Muscle layer of duodenum (tissue), 2 donors: ENCODE measurements around the gene OR9A4.
"Not testable (repeated sequence)": the region's sequence is repeated elsewhere in the genome, so short reads cannot be mapped to it uniquely, and the experiment has no call there.

Experiments used
- H3K27ac ChIP-seq: one replicate; pipeline ENCODE4 v1.7.0; 2013; ENCODE audit warnings: mild to moderate bottlenecking, low read length
- H3K27me3 ChIP-seq: one replicate; pipeline ENCODE4 v1.7.0; 2013; ENCODE audit warnings: low read depth, mild to moderate bottlenecking, control low read depth, low read length
- H3K36me3 ChIP-seq, 2 donors: one replicate each; pipeline ENCODE4 v1.7.0; 2013; ENCODE audit warnings: low read length in 2 of 2, control low read depth in 1 of 2, mild to moderate bottlenecking in 1 of 2; ENCODE audit not compliant: insufficient read depth in 2 of 2, control insufficient read depth in 1 of 2
- H3K4me1 ChIP-seq, 2 donors: one replicate each; pipeline ENCODE4 v1.7.0; 2013; ENCODE audit warnings: low read length in 2 of 2, mild to moderate bottlenecking in 2 of 2, control low read depth in 1 of 2, moderate library complexity in 1 of 2; ENCODE audit not compliant: insufficient read depth in 2 of 2, control insufficient read depth in 1 of 2
- H3K4me3 ChIP-seq, 2 donors: one replicate each; pipeline ENCODE4 v1.7.0; 2013; ENCODE audit warnings: low read length in 2 of 2, low read depth in 1 of 2, mild to moderate bottlenecking in 1 of 2
- H3K9me3 ChIP-seq, 2 donors: one replicate each; pipeline ENCODE4 v1.7.0; 2013; ENCODE audit warnings: low read length in 2 of 2, control low read depth in 1 of 2, mild to moderate bottlenecking in 1 of 2; ENCODE audit not compliant: control insufficient read depth in 1 of 2
- donor health status: healthy.

Gene OR9A4

GRCh38 chr7:141916099-141916498 lies at the start of gene OR9A4:
Gene OR9A4 (plus strand): TSS chr7:141916399. CDS start chr7:141918876, 2,477 bp downstream.
- no peaks in the 10 kb centered on the region for H3K36me3 ChIP-seq
- H3K4me1 ChIP-seq: no peaks in the 10 kb centered on the region
- no peak within 1 kb of the TSS for H3K27ac ChIP-seq
- H3K9me3 ChIP-seq: peaks cover 0 to 3% of the 10 kb centered on the region in 2 donors
- H3K27me3 ChIP-seq: no peaks in the 10 kb centered on the region
- H3K4me3 ChIP-seq: no peak within 1 kb of the TSS

GRCh38 chr7:141866974-141867373 lies 49.2 kb upstream of the OR9A4 start:
- Histone ChIP-seq H3K27me3 (no peaks in the 10 kb centered on the region), H3K4me3 (no peak overlapping the region), H3K9me3 (no peaks in the 10 kb centered on the region), H3K4me1 (no peaks in the 10 kb centered on the region), H3K27ac (no peak overlapping the region), H3K36me3 (no peaks in the 10 kb centered on the region)

GRCh38 chr7:141872931-141873330 lies 43.3 kb upstream of the OR9A4 start:
- no peaks in the 10 kb centered on the region for H3K27me3 ChIP-seq
- no peak overlapping the region for H3K4me3 ChIP-seq
- H3K27ac ChIP-seq: no peak overlapping the region

GRCh38 chr7:141874787-141875186 lies 41.4 kb upstream of the OR9A4 start:
- H3K4me3 ChIP-seq: no peak overlapping the region
- no peaks in the 10 kb centered on the region for H3K4me1 ChIP-seq
- no peaks in the 10 kb centered on the region for H3K27me3 ChIP-seq
- H3K27ac ChIP-seq: no peak overlapping the region
- no peaks in the 10 kb centered on the region for H3K36me3 ChIP-seq
- peaks cover 0 to 4% of the 10 kb centered on the region in 2 donors for H3K9me3 ChIP-seq

More at GRCh38 chr7:141872931-141873330, 43.3 kb upstream of the OR9A4 start:
- peaks cover 0 to 4% of the 10 kb centered on the region in 2 donors for H3K9me3 ChIP-seq
- no peaks in the 10 kb centered on the region for H3K36me3 ChIP-seq
- no peaks in the 10 kb centered on the region for H3K4me1 ChIP-seq

- Histone ChIP-seq H3K4me1 (no peaks in the 10 kb centered on the region), H3K36me3 (no peaks in the 10 kb centered on the region), H3K4me3 (no peak overlapping the region), H3K27me3 (no peaks in the 10 kb centered on the region), H3K27ac (no peak overlapping the region), H3K9me3 (peaks cover 0 to 4% of the 10 kb centered on the region in 2 donors)
Observed at GRCh38 chr7:141875453-141875852, 40.7 kb upstream of the OR9A4 start.

GRCh38 chr7:141876371-141876770 lies 39.8 kb upstream of the OR9A4 start:
- no peaks in the 10 kb centered on the region for H3K36me3 ChIP-seq
- no peak overlapping the region for H3K27ac ChIP-seq
- H3K4me1 ChIP-seq: no peaks in the 10 kb centered on the region
- H3K27me3 ChIP-seq: no peaks in the 10 kb centered on the region
- peaks cover 0 to 4% of the 10 kb centered on the region in 2 donors for H3K9me3 ChIP-seq
- no peak overlapping the region for H3K4me3 ChIP-seq

- Histone ChIP-seq H3K27me3 (no peaks in the 10 kb centered on the region), H3K27ac (no peak overlapping the region)
Observed at GRCh38 chr7:141877365-141877764, 38.8 kb upstream of the OR9A4 start.

GRCh38 chr7:141880960-141881359 lies 35.2 kb upstream of the OR9A4 start:
- no peaks in the 10 kb centered on the region for H3K4me1 ChIP-seq
- no peak overlapping the region for H3K27ac ChIP-seq
- peaks cover 0 to 2% of the 10 kb centered on the region in 2 donors for H3K9me3 ChIP-seq
- H3K27me3 ChIP-seq: no peaks in the 10 kb centered on the region
- no peaks in the 10 kb centered on the region for H3K36me3 ChIP-seq
- no peak overlapping the region for H3K4me3 ChIP-seq

More at GRCh38 chr7:141877365-141877764, 38.8 kb upstream of the OR9A4 start:
- no peaks in the 10 kb centered on the region for H3K4me1 ChIP-seq
- peaks cover 0 to 4% of the 10 kb centered on the region in 2 donors for H3K9me3 ChIP-seq
- no peaks in the 10 kb centered on the region for H3K36me3 ChIP-seq
- no peak overlapping the region for H3K4me3 ChIP-seq

GRCh38 chr7:141884539-141885225 lies 31.5 kb upstream of the OR9A4 start:
- no peak overlapping the region for H3K4me3 ChIP-seq
- peaks cover 0 to 5% of the 10 kb centered on the region in 2 donors for H3K9me3 ChIP-seq
- no peaks in the 10 kb centered on the region for H3K27me3 ChIP-seq
- H3K4me1 ChIP-seq: no peaks in the 10 kb centered on the region
- no peak overlapping the region for H3K27ac ChIP-seq
- no peaks in the 10 kb centered on the region for H3K36me3 ChIP-seq

GRCh38 chr7:141889321-141889720 lies 26.9 kb upstream of the OR9A4 start:
- Histone ChIP-seq H3K36me3 (no peaks in the 10 kb centered on the region), H3K4me1 (no peaks in the 10 kb centered on the region), H3K4me3 (no peak overlapping the region), H3K27ac (no peak overlapping the region), H3K27me3 (no peaks in the 10 kb centered on the region), H3K9me3 (peaks cover 0 to 3% of the 10 kb centered on the region in 2 donors)

GRCh38 chr7:141891336-141891735 lies 24.9 kb upstream of the OR9A4 start:
- Histone ChIP-seq H3K27ac (no peak overlapping the region), H3K4me1 (no peaks in the 10 kb centered on the region), H3K36me3 (no peaks in the 10 kb centered on the region), H3K9me3 (peaks cover 0 to 3% of the 10 kb centered on the region in 2 donors), H3K4me3 (no peak overlapping the region), H3K27me3 (no peaks in the 10 kb centered on the region)

- H3K27me3 ChIP-seq, H3K4me3 ChIP-seq, H3K36me3 ChIP-seq, H3K4me1 ChIP-seq, H3K27ac ChIP-seq, H3K9me3 ChIP-seq: not testable (repeated sequence)
Observed at GRCh38 chr7:141899366-141899765, 16.8 kb upstream of the OR9A4 start.
